HepG2 (cell line): Measurements from ENCODE around the gene NACC2. TPM values are rescaled to one million over a fixed set of nuclear protein-coding genes. Genes with fewer than 3 reads are reported as not detected.

Experiments used
- MBNL3 ChIP-seq: fragments of 250-450 bp; sonication (Bioruptor Pico); conservative IDR thresholded peaks from 2 replicates; pipeline ENCODE4 v1.8.0; 2022; ENCODE audit warnings: mild to moderate bottlenecking, inconsistent platforms
- ZBED4 ChIP-seq: sonication (generic); formaldehyde crosslinking; IDR thresholded peaks from 2 replicates; pipeline ENCODE4 v1.4.0; 2020; ENCODE audit warnings: missing genetic modification reagents, borderline replicate concordance
- ZNF138 ChIP-seq: sonication (generic); formaldehyde crosslinking; IDR thresholded peaks from 2 replicates; pipeline ENCODE4 v1.5.0; 2020; ENCODE audit warnings: mild to moderate bottlenecking, low read depth, missing genetic modification reagents
- ZNF253 ChIP-seq: sonication (generic); formaldehyde crosslinking; IDR thresholded peaks from 2 replicates; pipeline ENCODE4 v1.8.0; 2022; ENCODE audit warnings: mild to moderate bottlenecking, missing genetic modification reagents, borderline replicate concordance
- ZNF318 ChIP-seq: sonication (generic); formaldehyde crosslinking; IDR thresholded peaks from 2 replicates; pipeline ENCODE4 v1.4.0; 2020; ENCODE audit warnings: mild to moderate bottlenecking, missing genetic modification reagents
- polyA plus RNA-seq, 8 experiments: library from polyadenylated mRNA; depleted of rRNA in 3 of 8; stranded (reverse) in 7 of 8; unstranded in 1 of 8; fragments of >200 nt; fragmentation: Illumina TruSeq in 4 of 8; extraction: Trizol in 4 of 8; gene quantifications; 2 replicates each; pipeline versions ENCODE4 v1.2.1 to v1.2.3, GENCODE V29; 2011 to 2016; ENCODE audit warnings: low read depth in 4 of 8, missing spikeins in 1 of 8, mixed read lengths in 1 of 8; ENCODE audit not compliant: insufficient read depth in 1 of 8
- total RNA-seq, 5 experiments: library from RNA; depleted of rRNA; stranded (reverse); fragments of >200 nt; fragmentation: Illumina TruSeq; extraction: Trizol; gene quantifications; 2 replicates each; pipeline ENCODE4 v1.2.3, GENCODE V29; 2016; ENCODE audit warnings: low read depth in 1 of 5
- TF ChIP-seq, protein P1 (sequence below), 2 experiments: sonication (generic) in 1 of 2; formaldehyde crosslinking in 1 of 2; IDR thresholded peaks; 2 replicates each; pipeline versions ENCODE4 v1.6.1 to v1.9.0; 2014 to 2022; ENCODE audit warnings: antibody characterized with exemption in 1 of 2, borderline replicate concordance in 1 of 2, inconsistent platforms in 1 of 2, low read depth in 1 of 2, missing genetic modification reagents in 1 of 2

Gene NACC2
- total and polyA plus RNA-seq, 2 of the 13 experiments (the other 11 are each of a cell fraction or from before 2014, with no cell fraction given) = 5.9 to 12.3 TPM

DNA sequence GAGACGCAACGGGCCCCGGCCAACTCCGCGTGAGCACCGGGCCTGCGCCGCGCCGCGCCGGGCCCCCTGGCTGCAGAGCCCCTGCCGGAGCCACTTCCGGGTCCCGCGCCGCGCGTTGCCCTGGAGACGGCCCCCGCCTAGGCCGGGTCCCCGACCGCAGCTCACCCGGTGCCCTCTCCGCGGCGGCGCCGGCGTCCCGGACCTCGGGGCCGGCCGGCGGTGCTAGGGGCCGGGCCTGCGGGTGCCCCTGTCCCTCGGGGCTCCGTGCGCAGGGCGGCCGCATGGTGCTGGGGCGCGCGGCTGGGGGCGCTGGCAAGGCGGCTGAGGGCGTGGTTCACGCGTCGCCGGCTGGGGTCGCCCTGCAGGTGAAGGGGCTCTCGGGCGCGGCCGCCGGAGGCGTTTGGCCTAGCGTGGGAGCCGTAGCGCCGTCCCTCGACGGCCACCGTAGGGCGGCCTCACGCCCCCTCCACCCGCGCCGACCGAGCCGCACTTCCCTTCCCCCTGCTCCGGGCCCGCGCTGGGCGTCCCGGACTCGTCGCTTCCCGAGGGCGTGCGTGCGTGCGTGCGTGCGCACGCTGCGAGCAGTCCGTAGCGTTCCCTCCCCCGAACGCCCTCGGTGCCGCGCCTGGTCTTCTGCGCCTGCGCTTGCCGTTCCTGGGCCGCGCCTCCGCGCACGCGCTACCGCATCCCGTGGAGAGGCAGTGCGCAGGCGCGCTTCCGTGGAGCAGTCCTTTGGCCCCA is 23.4 kb upstream of the NACC2 start, which contains the start of gene TMEM250 (continued):
- TF ChIP-seq ZNF318 (CRISPR knock-in tag) (no peak), MBNL3 (CRISPR knock-in tag) (no peak), ZBED4 (CRISPR knock-in tag) (no peak), ZNF138 (no peak; the same call in 1 of the 2 replicates), ZNF253 (CRISPR knock-in tag) (no peak; the same call in 1 of the 2 replicates)
- TF ChIP-seq, protein P1, sequence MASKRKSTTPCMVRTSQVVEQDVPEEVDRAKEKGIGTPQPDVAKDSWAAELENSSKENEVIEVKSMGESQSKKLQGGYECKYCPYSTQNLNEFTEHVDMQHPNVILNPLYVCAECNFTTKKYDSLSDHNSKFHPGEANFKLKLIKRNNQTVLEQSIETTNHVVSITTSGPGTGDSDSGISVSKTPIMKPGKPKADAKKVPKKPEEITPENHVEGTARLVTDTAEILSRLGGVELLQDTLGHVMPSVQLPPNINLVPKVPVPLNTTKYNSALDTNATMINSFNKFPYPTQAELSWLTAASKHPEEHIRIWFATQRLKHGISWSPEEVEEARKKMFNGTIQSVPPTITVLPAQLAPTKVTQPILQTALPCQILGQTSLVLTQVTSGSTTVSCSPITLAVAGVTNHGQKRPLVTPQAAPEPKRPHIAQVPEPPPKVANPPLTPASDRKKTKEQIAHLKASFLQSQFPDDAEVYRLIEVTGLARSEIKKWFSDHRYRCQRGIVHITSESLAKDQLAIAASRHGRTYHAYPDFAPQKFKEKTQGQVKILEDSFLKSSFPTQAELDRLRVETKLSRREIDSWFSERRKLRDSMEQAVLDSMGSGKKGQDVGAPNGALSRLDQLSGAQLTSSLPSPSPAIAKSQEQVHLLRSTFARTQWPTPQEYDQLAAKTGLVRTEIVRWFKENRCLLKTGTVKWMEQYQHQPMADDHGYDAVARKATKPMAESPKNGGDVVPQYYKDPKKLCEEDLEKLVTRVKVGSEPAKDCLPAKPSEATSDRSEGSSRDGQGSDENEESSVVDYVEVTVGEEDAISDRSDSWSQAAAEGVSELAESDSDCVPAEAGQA (IDR thresholded peaks at IDR 0.05; ENCODE audit: low read depth) = 0 out of 2 replicates have a peak, but pooled peaks have one; percentile 21
- TF ChIP-seq, protein P1 (CRISPR knock-in tag; IDR thresholded peaks at IDR 0.05; ENCODE audit: borderline replicate concordance) = no peak; the same call in 1 of the 2 replicates
